Measurements from ENCODE around the gene HOXC6.

HOXC6 gene

GRCh38 chr12:53996240-53997203 is 31.7 kb upstream of the HOXC6 start:
- H3K4me3 ChIP-seq (ENCODE audit: low read depth, low read length): peak overlapping the region; percentile 43
- DNase-seq (ENCODE audit: low read depth): no peak
- TF ChIP-seq CTCF (IDR thresholded peaks at IDR 0.05; ENCODE audit: low read depth, low read length, missing control alignments): no peak

- H3K4me3 ChIP-seq (ENCODE audit: low read depth, low read length): no peak overlapping the region
- no peak for TF ChIP-seq CTCF (IDR thresholded peaks at IDR 0.05; ENCODE audit: low read depth, low read length, missing control alignments)
- no peak for DNase-seq (ENCODE audit: low read depth)
Observed at GRCh38 chr12:53997204-53998109, 30.8 kb upstream of the HOXC6 start.

GRCh38 chr12:53998110-53998899 is 29.9 kb upstream of the HOXC6 start:
- TF ChIP-seq CTCF (IDR thresholded peaks at IDR 0.05; ENCODE audit: low read depth, low read length, missing control alignments): no peak
- no peak for DNase-seq (ENCODE audit: low read depth)

GRCh38 chr12:53998900-53999236 is 29.4 kb upstream of the HOXC6 start:
- DNase-seq (ENCODE audit: low read depth): no peak
- no peak for TF ChIP-seq CTCF (IDR thresholded peaks at IDR 0.05; ENCODE audit: low read depth, low read length, missing control alignments)
- H3K4me3 ChIP-seq (ENCODE audit: low read depth, low read length): no peak overlapping the region

More at GRCh38 chr12:53998110-53998899, 29.9 kb upstream of the HOXC6 start:
- no peak overlapping the region for H3K4me3 ChIP-seq (ENCODE audit: low read depth, low read length)

GRCh38 chr12:53999559-54000115 is 28.6 kb upstream of the HOXC6 start:
- no peak overlapping the region; the same call in 1 of the 2 replicates for H3K4me3 ChIP-seq (ENCODE audit: low read depth, low read length)
- no peak for TF ChIP-seq CTCF (IDR thresholded peaks at IDR 0.05; ENCODE audit: low read depth, low read length, missing control alignments)
- DNase-seq (ENCODE audit: low read depth): no peak

Measured in GM12864 (cell line).